Stimulated activated memory B cell treated with anti-CD40 and anti-IgM and Interleukin-4, amounts not matched to agents 10 μg/mL and 1 μg/mL and 100 μg/mL, for 72 hours (primary cell): ENCODE results near the gene NEGR1.

Source experiments
- ATAC-seq: fragments of 150-1000 bp; cut with Tn5 transposase; 2 replicates; pipeline ENCODE4 v1.10.0; 2021
- H3K27ac Mint-ChIP-seq: one replicate; pipeline ENCODE4 v1.8.0; 2022; ENCODE audit warnings: mild to moderate bottlenecking, mixed read lengths
- H3K27me3 Mint-ChIP-seq: one replicate; pipeline ENCODE4 v1.8.0; 2022; ENCODE audit warnings: mixed read lengths
- H3K36me3 Mint-ChIP-seq: one replicate; pipeline ENCODE4 v1.8.0; 2022; ENCODE audit warnings: mixed read lengths
- H3K4me1 Mint-ChIP-seq: one replicate; pipeline ENCODE4 v1.8.0; 2022; ENCODE audit warnings: mixed read lengths
- H3K4me3 Mint-ChIP-seq: one replicate; pipeline ENCODE4 v1.8.0; 2022; ENCODE audit warnings: mild to moderate bottlenecking, moderate library complexity, mixed read lengths
- H3K9me3 Mint-ChIP-seq: one replicate; pipeline ENCODE4 v1.8.0; 2022; ENCODE audit warnings: mixed read lengths

The NEGR1 gene

DNA sequence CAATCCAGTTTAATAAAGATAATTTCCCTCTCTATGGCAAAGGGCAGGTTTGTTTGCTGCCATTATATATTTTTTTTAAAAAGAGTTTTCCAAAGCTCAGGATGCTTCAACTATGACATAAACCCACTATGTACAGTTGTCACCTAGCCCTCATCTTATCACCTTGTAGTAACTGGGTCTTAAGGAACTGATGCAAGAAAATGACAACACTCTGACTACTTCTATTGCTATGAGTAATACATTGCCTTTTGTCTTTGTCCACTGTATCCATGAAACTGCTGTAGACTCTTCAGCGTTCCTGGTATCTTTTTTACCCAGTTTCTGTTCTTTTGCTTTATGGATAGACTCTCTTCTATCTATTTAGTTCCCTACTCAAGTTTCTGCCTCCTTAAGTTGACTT, 586.5 kb downstream of the NEGR1 start:
- Mint-ChIP-seq H3K4me1 (no peaks in the 10 kb centered on the region), H3K4me3 (no peak overlapping the region), H3K9me3 (peaks cover 3% of the 10 kb centered on the region), H3K27ac (no peak overlapping the region), H3K27me3 (no peaks in the 10 kb centered on the region), H3K36me3 (no peaks in the 10 kb centered on the region)
- ATAC-seq: no peak

DNA sequence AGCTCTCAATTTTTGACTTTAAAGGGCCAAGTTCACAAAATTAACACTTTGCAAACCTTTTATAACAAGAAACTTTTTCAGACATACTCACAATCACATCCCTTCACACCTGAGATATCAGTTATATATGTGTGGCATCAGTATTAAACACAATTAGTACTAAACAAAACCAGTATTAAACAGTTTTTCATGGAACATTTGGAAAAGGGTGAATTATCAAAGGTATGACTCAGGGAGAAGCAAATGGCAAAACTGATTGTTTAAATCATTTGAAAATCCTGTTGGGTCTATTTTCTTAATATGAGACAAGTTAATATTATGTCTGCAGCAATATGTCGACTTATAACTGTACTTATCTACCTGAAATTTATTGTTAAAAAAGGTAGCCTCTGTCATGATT, 587.3 kb downstream of the NEGR1 start:
- Mint-ChIP-seq H3K36me3 (no peaks in the 10 kb centered on the region), H3K27me3 (no peaks in the 10 kb centered on the region), H3K4me3 (no peak overlapping the region), H3K4me1 (no peaks in the 10 kb centered on the region), H3K27ac (no peak overlapping the region), H3K9me3 (no peaks in the 10 kb centered on the region)
- ATAC-seq: no peak

DNA sequence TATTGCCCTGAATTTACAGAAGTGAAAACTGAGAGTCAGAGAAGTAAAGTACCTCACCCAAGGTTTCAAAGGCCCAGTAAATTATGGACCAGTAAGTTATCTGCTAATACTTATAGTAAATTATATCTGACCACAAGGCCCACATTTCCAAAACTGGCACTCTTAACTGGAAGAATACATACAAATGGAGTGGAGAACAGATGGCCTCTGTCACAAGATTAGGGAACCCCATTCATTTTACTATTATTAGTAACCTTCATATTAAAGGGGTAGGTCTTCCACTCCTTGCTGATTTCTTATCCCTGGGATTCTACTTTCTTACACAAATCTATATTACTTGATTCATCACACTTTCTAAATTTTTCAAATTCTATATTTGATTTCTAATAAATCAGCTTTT, 588.8 kb downstream of the NEGR1 start:
- H3K36me3 Mint-ChIP-seq: no peaks in the 10 kb centered on the region
- no peak for ATAC-seq
- no peak overlapping the region for H3K4me3 Mint-ChIP-seq
- no peaks in the 10 kb centered on the region for H3K4me1 Mint-ChIP-seq
- H3K27ac Mint-ChIP-seq: no peak overlapping the region
- H3K27me3 Mint-ChIP-seq: no peaks in the 10 kb centered on the region
- H3K9me3 Mint-ChIP-seq: no peaks in the 10 kb centered on the region

GRCh38 chr1:71689635-71690034, 592.7 kb downstream of the NEGR1 start:
- Mint-ChIP-seq H3K9me3 (no peaks in the 10 kb centered on the region), H3K4me3 (no peak overlapping the region), H3K4me1 (no peaks in the 10 kb centered on the region), H3K36me3 (no peaks in the 10 kb centered on the region), H3K27ac (no peak overlapping the region), H3K27me3 (no peaks in the 10 kb centered on the region)
- no peak for ATAC-seq

DNA sequence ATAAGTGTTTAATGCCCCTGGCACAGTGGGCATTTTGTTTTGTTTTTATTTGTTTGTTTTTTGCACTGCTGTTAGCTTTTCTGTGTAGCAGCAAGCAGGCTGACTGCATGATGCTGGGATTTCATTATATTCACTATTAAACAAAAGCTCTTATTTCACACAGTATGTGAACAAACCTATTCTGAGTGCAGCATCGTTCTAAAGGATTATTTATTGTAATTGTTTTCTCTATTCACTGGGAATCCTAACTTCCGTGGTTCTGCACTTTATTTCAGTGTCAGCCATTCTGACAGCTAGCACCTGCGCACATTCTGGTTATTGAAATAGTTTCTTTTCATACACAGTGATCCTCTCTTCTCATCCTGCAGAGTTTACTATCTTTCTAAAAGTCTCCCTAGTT, 595.0 kb downstream of the NEGR1 start:
- ATAC-seq: no peak
- H3K4me3 Mint-ChIP-seq: no peak overlapping the region
- H3K27ac Mint-ChIP-seq: no peak overlapping the region
- no peaks in the 10 kb centered on the region for H3K36me3 Mint-ChIP-seq
- H3K9me3 Mint-ChIP-seq: no peaks in the 10 kb centered on the region
- H3K27me3 Mint-ChIP-seq: no peaks in the 10 kb centered on the region
- H3K4me1 Mint-ChIP-seq: no peaks in the 10 kb centered on the region

DNA sequence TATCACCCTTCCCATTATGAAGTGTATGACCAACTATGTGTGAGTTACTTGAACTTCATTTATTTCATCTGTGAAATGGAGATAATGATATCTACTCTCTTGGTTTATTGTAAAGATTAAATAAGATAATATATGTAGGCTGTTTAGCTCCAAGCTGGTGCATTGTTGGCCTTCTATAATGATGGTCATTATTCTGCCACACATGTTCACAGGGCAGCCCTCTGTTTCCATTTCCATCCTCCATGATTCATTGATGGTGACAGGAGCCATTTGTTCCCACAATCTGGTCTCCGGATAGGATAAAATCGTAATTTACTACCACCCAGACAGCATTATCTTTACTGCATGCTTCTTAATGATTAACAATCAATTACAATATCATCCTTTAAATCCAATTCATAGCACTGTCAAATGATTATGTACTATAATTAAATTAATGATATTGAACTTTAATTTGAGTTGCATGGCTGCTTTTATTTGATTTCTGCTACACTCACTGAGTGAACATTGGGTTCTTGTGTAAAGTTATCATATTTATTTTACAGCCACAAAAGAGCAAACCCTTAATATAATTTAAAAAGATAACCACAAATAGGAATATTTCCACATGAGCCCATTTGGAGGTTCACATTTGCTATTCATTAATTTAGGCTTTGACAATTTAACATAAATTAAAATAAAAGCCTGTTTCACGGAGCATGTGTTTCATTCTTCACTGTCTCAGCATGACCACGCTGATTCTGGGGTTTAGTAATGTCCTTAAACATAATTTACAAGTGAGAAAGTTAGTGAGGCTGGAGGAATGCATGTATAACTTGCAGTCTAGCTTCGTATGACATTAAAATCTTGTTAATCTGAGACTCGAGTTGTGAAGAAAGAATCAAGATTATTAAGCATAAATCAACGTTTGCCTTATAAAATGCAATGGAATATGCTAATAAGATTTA, 605.1 kb downstream of the NEGR1 start:
- H3K27me3 Mint-ChIP-seq: no peaks in the 10 kb centered on the region
- peaks cover 2% of the 10 kb centered on the region for H3K9me3 Mint-ChIP-seq
- H3K36me3 Mint-ChIP-seq: no peaks in the 10 kb centered on the region
- no peak for ATAC-seq
- no peak overlapping the region for H3K27ac Mint-ChIP-seq
- H3K4me1 Mint-ChIP-seq: no peaks in the 10 kb centered on the region
- no peak overlapping the region for H3K4me3 Mint-ChIP-seq

DNA sequence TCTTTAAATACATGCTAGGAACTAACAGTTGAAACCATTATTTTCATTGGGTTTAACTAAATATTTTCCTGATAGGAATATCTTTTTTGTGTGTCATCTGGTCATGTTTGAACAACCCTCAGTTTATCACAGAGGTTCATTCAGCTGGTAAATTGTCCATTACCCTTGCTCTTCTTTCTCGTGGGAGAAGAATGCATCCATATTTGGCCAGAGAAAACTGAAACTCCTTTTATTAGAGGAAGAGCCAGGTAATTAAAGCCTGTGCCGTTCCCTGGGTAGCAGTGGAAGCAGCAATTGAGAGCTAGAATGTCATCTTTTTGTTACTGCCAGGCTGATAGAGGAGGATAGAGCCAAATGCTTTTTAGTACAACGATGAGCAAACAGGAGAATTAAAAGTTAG, 614.3 kb downstream of the NEGR1 start:
- Mint-ChIP-seq H3K27me3 (no peaks in the 10 kb centered on the region), H3K36me3 (no peaks in the 10 kb centered on the region), H3K4me3 (no peak overlapping the region), H3K9me3 (no peaks in the 10 kb centered on the region), H3K4me1 (no peaks in the 10 kb centered on the region), H3K27ac (no peak overlapping the region)
- ATAC-seq: no peak

DNA sequence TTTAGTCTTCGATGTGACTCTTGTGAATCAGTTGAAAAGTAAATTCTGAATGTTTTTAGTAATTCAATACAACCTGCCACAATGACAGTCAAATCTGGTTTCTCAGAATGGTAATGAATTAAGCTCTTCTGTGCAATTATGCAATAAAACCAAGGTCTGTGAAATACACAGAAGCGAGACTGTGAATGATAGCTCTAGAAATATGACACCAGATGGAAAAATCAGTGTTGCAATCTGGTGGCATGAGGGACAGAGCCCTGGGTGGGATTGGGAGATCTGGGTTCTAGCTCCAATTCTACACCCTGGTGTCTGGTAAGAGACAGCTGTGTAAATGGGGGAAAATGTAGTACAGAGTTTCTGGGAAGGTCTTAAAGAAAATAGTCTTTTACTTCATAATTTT, 615.1 kb downstream of the NEGR1 start:
- H3K4me3 Mint-ChIP-seq: no peak overlapping the region
- H3K27me3 Mint-ChIP-seq: no peaks in the 10 kb centered on the region
- no peaks in the 10 kb centered on the region for H3K4me1 Mint-ChIP-seq
- no peak for ATAC-seq
- no peaks in the 10 kb centered on the region for H3K9me3 Mint-ChIP-seq
- no peaks in the 10 kb centered on the region for H3K36me3 Mint-ChIP-seq
- no peak overlapping the region for H3K27ac Mint-ChIP-seq

- Mint-ChIP-seq H3K4me3 (no peak overlapping the region), H3K27me3 (no peaks in the 10 kb centered on the region), H3K36me3 (no peaks in the 10 kb centered on the region), H3K27ac (no peak overlapping the region), H3K4me1 (no peaks in the 10 kb centered on the region), H3K9me3 (no peaks in the 10 kb centered on the region)
- no peak for ATAC-seq
Observed at GRCh38 chr1:71666609-71667008, 615.7 kb downstream of the NEGR1 start.

DNA sequence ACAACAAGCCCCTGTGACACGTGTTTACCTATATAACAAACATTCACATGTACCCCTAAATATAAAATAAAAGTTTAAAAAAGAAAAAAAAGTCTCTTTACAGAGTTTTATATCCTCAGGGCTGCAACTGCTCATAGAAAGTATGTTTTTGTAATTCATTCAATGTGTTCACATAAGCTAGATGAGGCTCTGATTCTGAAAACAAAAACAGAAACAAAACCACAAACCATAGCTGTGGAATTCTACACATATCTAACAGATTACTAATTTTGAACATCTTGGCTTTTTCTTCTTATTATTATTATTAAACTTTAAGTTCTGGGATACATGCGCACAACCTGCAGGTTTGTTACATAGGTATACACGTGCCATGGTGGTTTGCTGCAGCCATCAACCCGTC, 621.9 kb downstream of the NEGR1 start:
- Mint-ChIP-seq H3K27me3 (no peaks in the 10 kb centered on the region), H3K9me3 (peaks cover 6% of the 10 kb centered on the region), H3K36me3 (no peaks in the 10 kb centered on the region), H3K4me3 (no peak overlapping the region), H3K4me1 (no peaks in the 10 kb centered on the region), H3K27ac (no peak overlapping the region)
- ATAC-seq: no peak

DNA sequence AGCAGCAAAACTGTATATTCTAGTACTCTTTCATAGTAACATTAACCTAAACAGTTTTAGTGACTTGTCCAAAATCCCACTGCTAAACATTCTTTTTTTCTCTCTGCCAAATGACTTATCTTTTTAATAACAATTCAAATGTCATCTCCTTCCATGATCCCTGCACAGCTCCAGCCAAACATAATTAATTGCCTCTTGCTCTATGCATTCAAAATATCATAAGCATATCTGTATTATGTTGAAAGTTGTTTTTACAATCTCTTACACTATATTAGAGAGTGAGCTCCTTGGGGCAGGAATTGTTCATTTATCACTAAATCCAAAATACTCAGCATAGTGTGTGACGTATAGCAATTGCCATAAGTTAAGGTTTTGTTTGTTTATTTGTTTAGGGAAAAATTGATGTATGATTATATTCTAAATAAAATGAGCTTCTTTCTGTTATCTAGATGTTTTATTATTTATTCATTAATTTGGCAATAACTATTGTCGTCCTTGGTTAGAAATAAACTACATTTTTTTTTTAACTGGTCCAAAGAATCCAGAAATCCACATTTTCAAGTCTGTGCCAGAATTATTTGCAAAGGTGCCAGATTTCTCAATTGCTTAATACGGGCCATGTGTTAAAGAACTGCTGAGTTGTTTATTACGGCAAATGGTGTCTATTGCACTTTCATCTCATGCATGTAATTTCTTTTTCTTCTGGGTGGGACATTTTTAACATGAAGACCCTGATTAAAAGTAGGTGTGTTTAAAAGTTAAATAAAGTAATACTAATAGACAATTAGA, 624.3 kb downstream of the NEGR1 start:
- H3K4me3 Mint-ChIP-seq: no peak overlapping the region

DNA sequence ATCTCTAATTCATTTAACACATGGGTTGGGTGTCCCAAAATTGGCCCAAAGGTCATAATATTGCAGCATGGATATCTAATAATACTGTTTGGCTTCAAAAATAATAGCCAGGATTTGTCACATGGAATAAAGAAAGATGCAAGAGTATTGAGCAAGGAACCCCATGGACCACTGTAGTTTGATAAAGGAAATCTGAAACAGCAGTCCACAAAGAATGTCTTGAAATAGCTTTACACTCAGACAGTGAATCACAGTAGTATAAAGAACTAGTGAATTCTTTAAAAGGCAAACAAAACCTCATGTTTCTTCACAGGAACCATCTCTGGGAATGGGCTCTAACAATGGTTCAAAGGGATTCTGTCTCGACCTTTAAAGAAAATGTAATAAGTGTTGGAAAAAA, 625.4 kb downstream of the NEGR1 start:
- Mint-ChIP-seq H3K36me3 (no peaks in the 10 kb centered on the region), H3K9me3 (peaks cover 6% of the 10 kb centered on the region), H3K4me1 (no peaks in the 10 kb centered on the region), H3K27me3 (no peaks in the 10 kb centered on the region), H3K4me3 (no peak overlapping the region), H3K27ac (no peak overlapping the region)
- no peak for ATAC-seq

More for the DNA sequence above, 624.3 kb downstream of the NEGR1 start:
- Mint-ChIP-seq H3K4me1 (no peaks in the 10 kb centered on the region), H3K36me3 (no peaks in the 10 kb centered on the region), H3K9me3 (peaks cover 6% of the 10 kb centered on the region), H3K27me3 (no peaks in the 10 kb centered on the region), H3K27ac (no peak overlapping the region)
- no peak for ATAC-seq

DNA sequence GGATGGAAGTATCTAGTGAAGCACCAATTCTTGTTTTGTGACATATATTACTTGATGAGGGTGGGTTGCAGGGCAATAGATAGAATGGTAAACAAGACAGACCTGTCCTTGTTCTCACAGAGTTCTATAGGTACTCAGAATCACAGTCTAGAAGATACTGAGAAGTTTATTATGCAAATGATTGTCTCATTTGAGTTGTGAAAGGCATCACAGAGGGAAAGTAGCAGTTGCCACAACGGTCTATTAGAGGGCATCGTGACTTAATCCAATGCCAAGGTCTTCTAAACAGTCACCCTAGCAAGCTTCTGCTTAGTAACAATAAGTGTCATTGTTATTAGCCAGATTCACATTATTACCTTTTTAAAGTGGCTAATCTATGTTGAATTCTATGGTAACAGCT, 626.7 kb downstream of the NEGR1 start:
- ATAC-seq: no peak
- Mint-ChIP-seq H3K9me3 (peaks cover under 1% of the 10 kb centered on the region), H3K4me3 (no peak overlapping the region), H3K36me3 (no peaks in the 10 kb centered on the region), H3K27ac (no peak overlapping the region), H3K27me3 (no peaks in the 10 kb centered on the region), H3K4me1 (no peaks in the 10 kb centered on the region)

DNA sequence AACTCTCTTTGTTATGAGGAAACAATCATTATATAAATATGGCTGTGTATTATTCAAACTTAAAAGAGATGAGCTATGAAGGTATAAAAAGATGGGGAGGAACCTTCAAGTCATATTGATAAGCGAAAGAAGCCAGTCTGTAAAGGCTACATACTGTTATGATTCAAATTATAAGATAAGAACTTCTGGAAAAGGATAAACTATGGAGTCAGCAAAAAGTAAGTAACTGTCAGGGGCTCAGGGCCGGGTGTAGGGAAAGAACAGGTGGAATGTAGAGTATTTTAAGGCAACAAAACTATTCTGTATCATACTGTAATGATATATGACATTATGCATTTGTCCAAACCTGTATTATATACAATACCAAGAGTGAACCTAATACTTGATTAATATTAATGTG, 628.4 kb downstream of the NEGR1 start:
- no peak for ATAC-seq
- H3K4me1 Mint-ChIP-seq: no peaks in the 10 kb centered on the region
- H3K27me3 Mint-ChIP-seq: no peaks in the 10 kb centered on the region
- no peaks in the 10 kb centered on the region for H3K9me3 Mint-ChIP-seq
- H3K36me3 Mint-ChIP-seq: no peaks in the 10 kb centered on the region
- H3K4me3 Mint-ChIP-seq: no peak overlapping the region
- H3K27ac Mint-ChIP-seq: no peak overlapping the region

DNA sequence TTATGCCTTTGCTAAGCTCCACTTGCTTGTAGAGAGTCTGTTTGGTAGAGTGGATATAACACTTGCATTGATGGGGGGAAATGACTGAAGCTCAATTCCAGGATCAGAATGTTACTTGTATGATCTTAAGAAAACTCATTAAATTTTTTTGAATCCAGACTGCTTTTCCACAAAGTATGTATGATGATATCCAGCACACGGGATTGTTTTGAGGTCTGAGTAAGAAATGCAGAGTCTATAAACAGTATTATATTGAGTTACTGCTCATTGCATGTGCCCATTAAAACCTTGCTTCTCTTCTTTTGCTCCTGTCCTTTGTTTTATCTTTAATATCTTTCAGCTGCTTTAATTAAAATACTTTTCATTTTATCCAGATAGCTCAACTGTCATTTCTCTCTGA, 631.1 kb downstream of the NEGR1 start:
- Mint-ChIP-seq H3K9me3 (no peaks in the 10 kb centered on the region), H3K27ac (no peak overlapping the region), H3K4me3 (no peak overlapping the region), H3K4me1 (no peaks in the 10 kb centered on the region), H3K27me3 (no peaks in the 10 kb centered on the region), H3K36me3 (no peaks in the 10 kb centered on the region)
- ATAC-seq: no peak

DNA sequence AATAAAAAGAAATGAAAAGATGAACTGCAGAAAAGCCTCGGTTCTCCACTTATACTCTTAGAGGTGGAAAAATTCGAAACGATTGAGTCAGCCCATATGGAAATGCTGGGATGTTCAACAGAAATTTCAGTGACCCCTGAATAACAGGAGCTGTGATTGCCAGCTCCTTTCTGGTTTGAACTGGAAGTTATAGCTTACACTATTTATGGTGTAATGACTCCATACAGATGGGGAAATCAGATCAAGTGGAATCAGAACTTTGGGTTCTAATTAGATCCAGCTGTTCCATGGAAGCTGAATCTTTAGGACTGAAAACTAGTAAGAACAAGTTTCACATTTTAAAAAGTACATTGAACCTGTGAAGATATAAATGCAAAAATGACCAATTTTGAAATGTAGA, 632.2 kb downstream of the NEGR1 start:
- Mint-ChIP-seq H3K9me3 (no peaks in the 10 kb centered on the region), H3K4me1 (no peaks in the 10 kb centered on the region), H3K27ac (no peak overlapping the region), H3K36me3 (no peaks in the 10 kb centered on the region), H3K27me3 (no peaks in the 10 kb centered on the region), H3K4me3 (no peak overlapping the region)
- ATAC-seq: no peak
